HTERT RPE-1 (cell line): ENCODE measurements around the gene POU2F1.
"Not testable (repeated sequence)": the region's sequence is repeated elsewhere in the genome, so short reads cannot be mapped to it uniquely, and the experiment has no call there.

Experiments used
- in situ Hi-C: fragments of 300-500 bp; cut with MboI; formaldehyde crosslinking; loops from 4 replicates; pipeline ENCODE4 v1.14.3; 2020; ENCODE audit warnings: low sequenced_read_pairs

The POU2F1 gene

DNA sequence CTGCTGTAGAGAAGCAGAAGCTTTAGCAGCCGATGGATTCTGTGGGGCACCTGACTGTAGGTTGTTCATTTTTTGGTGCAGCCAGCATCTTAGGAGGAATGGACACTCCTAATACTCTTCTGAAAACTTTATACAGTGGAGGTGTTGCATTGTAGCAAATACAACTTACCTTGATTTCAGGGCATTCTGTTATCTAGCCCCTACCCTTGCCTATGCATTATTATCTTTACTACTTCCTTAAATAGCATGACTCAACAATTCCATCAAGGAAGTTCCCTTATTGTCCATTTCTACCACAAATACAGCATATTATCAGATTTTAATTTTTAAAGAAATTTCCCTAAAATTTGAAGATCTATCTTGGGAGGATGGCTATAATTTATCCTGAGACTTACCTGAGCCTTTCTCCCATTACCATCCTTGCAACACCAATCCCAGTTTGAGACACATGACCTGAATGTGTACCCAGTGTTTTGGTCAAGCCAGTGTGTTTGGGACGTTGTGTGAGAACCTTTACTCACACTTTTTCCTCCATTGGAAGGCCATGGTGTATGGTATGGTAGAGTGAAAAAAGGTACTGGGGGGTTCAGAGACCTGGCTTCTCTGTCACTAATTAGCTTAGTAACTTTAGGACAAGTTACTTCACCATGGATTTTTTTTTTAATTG is 9.2 kb downstream of the POU2F1 start:
- in situ Hi-C loops, result no loop called here

GRCh38 chr1:167230437-167230836 is 9.8 kb downstream of the POU2F1 start:
- in situ Hi-C loops, result no loop called here

- in situ Hi-C loops, result no loop called here
Observed at GRCh38 chr1:167231873-167232450, 11.3 kb downstream of the POU2F1 start.

- in situ Hi-C loops, result no loop called here
Observed at GRCh38 chr1:167232801-167233200, 12.1 kb downstream of the POU2F1 start.

- in situ Hi-C loops, result no loop called here
Observed at GRCh38 chr1:167233373-167233772, 12.7 kb downstream of the POU2F1 start.

DNA sequence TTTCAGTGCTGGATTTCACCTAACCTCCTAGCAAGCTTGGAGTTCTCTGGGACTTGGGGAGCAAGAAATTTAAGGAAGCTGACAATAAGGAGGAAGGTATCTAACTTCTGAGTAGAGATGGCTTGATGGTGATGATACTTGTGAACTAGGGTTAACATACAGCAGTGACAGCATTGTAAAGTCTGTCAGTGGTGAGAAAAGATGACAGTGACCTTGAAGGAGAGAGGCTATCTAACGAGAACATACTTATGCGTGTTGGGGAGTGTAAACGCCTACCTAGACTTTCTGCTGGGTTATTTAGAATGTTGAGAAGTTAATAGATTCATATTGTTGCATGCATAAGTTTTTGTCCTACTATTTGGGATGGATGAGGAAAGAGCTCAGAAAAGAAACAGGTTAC is 16.3 kb downstream of the POU2F1 start:
- in situ Hi-C loops, result no loop called here

DNA sequence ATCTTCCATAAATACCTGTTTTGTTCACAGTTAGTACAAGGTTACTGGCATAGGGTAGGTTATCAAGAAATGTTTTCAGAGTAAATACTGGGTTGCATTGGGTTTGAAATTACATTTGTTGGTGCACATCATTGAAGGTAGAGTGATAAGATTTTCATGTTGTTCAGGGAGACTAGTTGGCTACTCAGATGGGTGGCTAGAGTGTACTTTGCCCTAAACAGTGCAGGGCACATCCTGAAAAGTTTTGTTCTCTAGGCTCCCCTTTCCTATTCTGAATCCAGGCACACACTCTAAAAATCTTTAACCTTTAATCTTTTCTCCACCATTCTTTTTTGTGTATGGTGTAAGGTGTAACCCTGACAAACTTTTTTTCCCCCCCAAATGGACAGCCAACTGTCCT is 18.0 kb downstream of the POU2F1 start:
- in situ Hi-C loops, result no loop called here

- in situ Hi-C loops, result no loop called here
Observed at GRCh38 chr1:167239257-167239656, 18.6 kb downstream of the POU2F1 start.

DNA sequence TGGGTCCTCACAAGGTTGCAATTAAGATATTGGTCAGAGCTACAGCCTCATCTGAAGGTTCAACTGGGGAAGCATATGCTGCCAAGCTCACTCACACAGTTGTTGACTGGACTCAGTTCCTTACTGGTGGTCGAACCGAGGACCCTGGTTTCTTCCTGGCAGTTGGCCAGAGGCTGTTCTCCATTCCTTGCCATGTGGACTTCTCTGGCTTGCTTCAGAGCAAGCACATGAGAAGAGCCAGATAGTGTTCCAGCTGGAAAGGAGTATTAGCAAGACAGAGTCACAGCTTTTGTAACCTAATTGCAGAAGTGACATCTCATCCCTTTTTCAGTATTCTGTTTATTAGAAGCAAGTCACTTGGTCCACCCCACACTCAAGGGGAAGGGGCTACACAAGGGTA is 23.6 kb downstream of the POU2F1 start:
- in situ Hi-C loops, result no loop called here

GRCh38 chr1:167245168-167245567 is 24.5 kb downstream of the POU2F1 start:
- in situ Hi-C loops, result not testable (repeated sequence)

DNA sequence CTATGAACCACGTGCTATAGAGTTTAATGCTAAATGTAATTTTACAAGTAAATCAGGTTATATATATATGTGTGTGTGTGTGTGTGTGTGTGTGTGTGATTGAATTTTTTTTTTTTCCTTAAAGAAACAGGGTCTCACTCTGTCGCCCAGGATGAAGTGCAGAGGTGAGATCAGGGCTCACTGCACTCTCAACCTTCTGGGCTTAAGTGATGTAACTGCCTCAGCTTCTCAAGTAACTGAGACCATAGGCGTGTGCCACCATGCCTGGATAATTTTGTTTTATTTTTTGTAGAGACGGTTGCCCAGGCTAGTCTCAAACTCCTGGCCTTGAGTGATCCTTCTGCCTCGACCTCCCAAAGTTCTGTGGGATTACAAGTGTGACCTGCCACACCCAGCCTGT is 26.3 kb downstream of the POU2F1 start:
- in situ Hi-C loops, result no loop called here

DNA sequence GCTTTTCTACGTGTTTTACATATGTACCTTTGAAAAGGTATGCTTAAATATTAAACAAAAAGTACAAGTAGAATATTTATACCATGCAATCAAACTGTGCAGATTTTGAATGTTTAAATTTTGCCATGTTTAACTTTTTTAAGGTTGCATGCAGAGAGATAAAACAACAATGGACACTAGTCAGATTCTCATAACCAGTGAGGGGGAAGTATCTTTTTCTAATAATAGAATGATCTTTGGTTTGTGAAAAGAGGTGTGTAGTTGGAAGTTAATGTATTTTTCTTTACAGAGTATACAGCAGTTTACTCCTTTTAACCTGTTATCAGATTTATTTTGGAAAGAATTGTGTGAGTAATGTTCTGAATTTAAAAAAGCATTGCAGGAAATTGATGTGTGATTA is 27.1 kb downstream of the POU2F1 start:
- in situ Hi-C loops, result no loop called here

- in situ Hi-C loops, result no loop called here
Observed at GRCh38 chr1:167248707-167249642, 28.3 kb downstream of the POU2F1 start.

DNA sequence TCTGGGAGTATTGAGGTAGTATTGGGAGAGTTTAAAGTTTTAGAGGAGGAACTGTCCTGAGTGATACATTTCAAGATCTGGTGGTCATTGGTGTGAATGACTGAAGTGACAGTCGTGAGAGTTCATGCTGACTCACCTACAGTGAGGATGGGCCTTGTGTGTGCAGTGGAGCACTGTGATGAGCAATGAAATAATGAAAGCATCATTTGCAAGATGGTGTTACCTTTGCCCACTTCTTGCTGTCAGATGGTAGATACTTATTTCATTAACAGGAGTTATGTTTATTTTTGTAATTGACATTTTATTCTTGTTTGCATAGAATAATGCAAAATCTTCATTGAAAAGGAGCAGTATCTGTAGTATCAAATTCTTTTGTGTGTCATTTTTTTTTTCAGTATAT is 29.0 kb downstream of the POU2F1 start:
- in situ Hi-C loops, result no loop called here

GRCh38 chr1:167250482-167250881 is 29.8 kb downstream of the POU2F1 start:
- in situ Hi-C loops, result no loop called here

DNA sequence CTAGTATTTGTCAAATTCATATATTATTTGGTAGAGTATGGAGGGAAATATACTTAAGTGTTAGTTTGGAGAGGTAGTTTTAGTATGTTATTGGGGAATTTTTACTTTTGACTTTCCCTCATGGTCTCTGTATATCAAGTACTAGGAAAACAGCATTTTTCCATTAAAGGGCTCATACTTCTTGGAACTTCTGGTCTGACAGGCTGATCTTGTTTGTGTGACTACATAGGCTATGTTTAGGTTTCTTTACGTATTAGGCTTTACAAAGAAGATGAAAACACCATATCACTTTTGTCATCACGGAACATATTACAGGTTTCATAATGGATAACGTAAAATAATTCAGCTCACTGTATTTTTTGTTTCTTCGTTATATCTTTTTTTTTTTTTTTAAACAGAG is 30.8 kb downstream of the POU2F1 start:
- in situ Hi-C loops, result no loop called here

GRCh38 chr1:167252986-167253385 is 32.3 kb downstream of the POU2F1 start:
- in situ Hi-C loops, result no loop called here

GRCh38 chr1:167258858-167259257 is 38.2 kb downstream of the POU2F1 start:
- in situ Hi-C loops, result no loop called here

DNA sequence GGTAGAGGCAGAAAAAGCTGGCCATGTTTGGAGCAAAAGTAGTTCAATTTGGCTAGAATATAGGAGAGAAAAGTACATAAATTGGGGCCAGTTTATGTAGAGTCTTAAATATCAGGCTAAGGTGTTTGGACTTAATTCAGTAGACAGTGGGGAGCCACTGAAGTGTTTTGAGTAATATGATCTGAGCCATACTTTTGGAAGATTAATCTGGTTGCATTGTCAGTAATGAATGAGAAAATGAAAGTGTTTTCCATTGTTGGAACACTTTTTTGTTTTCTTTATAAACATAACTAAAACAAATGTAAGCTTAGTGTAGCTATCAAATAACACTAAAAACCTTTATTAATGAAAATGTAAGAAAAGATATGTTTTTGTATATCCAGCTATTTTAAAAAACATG is 42.1 kb downstream of the POU2F1 start:
- in situ Hi-C loops, result no loop called here

DNA sequence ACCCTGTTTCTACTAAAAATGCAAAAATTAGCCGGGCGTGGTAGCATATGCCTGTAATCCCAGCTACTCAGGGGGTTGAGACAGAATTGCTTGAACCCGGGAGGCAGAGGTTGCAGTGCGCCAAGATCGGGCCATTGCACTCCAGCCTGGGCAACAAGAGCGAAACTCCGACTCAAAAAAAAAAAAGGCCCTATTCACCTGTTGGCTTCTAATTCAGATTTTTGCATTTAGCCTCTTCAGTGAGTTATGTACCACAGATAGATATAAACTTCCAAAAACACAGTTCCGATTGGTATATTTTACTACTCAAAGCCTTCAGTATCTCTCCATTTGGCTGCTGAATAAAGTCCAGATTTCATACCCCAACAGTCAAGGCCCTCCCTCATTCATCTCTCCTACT is 42.7 kb downstream of the POU2F1 start:
- in situ Hi-C loops, result no loop called here

GRCh38 chr1:167263819-167264464 is 43.3 kb downstream of the POU2F1 start:
- in situ Hi-C loops, result no loop called here
